ENCODE data around the gene LMBRD1. TPM values are rescaled to one million over a fixed set of nuclear protein-coding genes. Genes with fewer than 3 reads are reported as not detected.

Gene LMBRD1
- total and polyA plus RNA-seq, 2 of the 8 experiments (the other 6 are each of a cell fraction or from before 2014, with no cell fraction given): 9.1 to 16.8 TPM

DNA sequence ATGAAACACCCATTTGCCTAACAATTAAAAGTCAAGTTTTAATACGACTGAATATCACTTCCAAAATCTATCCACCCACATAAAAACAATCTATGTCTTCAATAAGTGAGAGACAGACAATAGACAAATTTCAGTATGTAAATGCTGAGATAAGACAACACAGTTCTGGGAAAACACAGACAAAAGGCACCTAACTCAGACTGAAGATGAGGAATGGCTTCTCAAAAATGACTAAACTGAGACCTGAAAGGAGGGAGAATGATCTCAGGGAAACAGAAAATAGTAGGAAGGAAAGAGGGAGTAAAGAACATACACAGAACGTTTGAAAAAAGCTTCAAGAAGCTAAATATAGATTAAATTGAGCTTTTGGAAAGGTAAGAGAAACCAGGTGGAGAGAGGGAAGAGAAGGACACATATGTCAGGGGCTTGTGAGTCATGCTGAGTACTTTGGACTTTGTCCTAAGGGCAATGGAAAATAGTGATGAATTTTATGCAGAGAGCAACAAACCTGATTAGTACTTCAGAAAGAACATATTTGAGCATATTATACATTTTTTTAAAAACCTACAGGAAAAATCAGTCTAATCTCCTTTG is 16.1 kb downstream of the LMBRD1 start:
- ChIA-PET POLR2A (ENCODE audit: partially characterized antibody) (no interaction called here), CTCF (ENCODE audit: partially characterized antibody) (interaction anchor here (1.2 to 1.4 kb wide), 2 partner anchors 9 to 12 kb away, joined by 3 to 4 read pairs; no protein-coding TSS in a partner anchor)
- H4K5ac ChIP-seq (ENCODE audit: insufficient read length, low read depth, low read length): no peak overlapping the region

More for the DNA sequence above, 16.1 kb downstream of the LMBRD1 start:
- H3K79me2 ChIP-seq (ENCODE audit: control insufficient read depth in 1 of 2, insufficient read depth in 2 of 2, low read length in 2 of 2): peaks cover 0 to 12% of the 10 kb centered on the region in 2 experiments; a peak in 2 of 4 replicates
- H3K9ac ChIP-seq (replicated peaks in 1 of 4; ENCODE audit: extremely low read depth in 1 of 4, low read depth in 3 of 4, low read length in 3 of 4): no peak overlapping the region
- H3K4me2 ChIP-seq (ENCODE audit: insufficient read depth in 1 of 2, low read depth in 2 of 2, low read length in 2 of 2): no peak overlapping the region
- H2AK5ac ChIP-seq (ENCODE audit: low read depth, low read length): no peak overlapping the region
- H3K56ac ChIP-seq (replicated peaks; ENCODE audit: insufficient read length, low read depth, low read length): no peak overlapping the region
- DNase-seq (ENCODE audit: low read depth in 1 of 2, low spot score in 2 of 2): no peak
- H3K4ac ChIP-seq (replicated peaks; ENCODE audit: insufficient read length, low read depth, low read length): no peak overlapping the region
- no peak overlapping the region for H2BK15ac ChIP-seq (ENCODE audit: low read length)
- H3K14ac ChIP-seq (ENCODE audit: insufficient read length): no peak overlapping the region
- no peak overlapping the region for H3K4me3 ChIP-seq (ENCODE audit: extremely low read depth in 1 of 4, insufficient read depth in 2 of 4, low read depth in 3 of 4, low read length in 4 of 4)
- H4K91ac ChIP-seq (replicated peaks; ENCODE audit: insufficient read length, low read length): no peak overlapping the region
- 77 to 100% methylated on average over 1 to 2 of the region's 2 CpGs for WGBS, 2 experiments (ENCODE audit: extremely low coverage in 1 of 2, insufficient coverage in 1 of 2, insufficient read length in 1 of 2, insufficient replicate concordance in 2 of 2, low coverage in 1 of 2, low lambda C conversion rate in 2 of 2, missing lambda C conversion rate in 1 of 2)
- no peak for TF ChIP-seq RXRA (IDR thresholded peaks at IDR 0.05; ENCODE audit: insufficient read depth, low read depth, low read length)
- no peak for TF ChIP-seq ASH2L (IDR thresholded peaks at IDR 0.05; ENCODE audit: low read length)
- TF ChIP-seq RFX5 (IDR thresholded peaks at IDR 0.05; ENCODE audit: borderline replicate concordance, low read depth, low read length): no peak
- TF ChIP-seq CBX8 (IDR thresholded peaks at IDR 0.05; ENCODE audit: borderline replicate concordance, low read depth, low read length): no peak
- TF ChIP-seq E2F6 (IDR thresholded peaks at IDR 0.05): no peak
- TF ChIP-seq TAF7 (optimal IDR thresholded peaks at IDR 0.05; ENCODE audit: borderline replicate concordance, low read depth, low read length): no peak
- TF ChIP-seq SIX5 (IDR thresholded peaks at IDR 0.05; ENCODE audit: low read depth, low read length): no peak
- TF ChIP-seq NRF1 (IDR thresholded peaks at IDR 0.05; ENCODE audit: low read depth, low read length): no peak
- TF ChIP-seq CBX5 (IDR thresholded peaks at IDR 0.05; ENCODE audit: low read depth, low read length): no peak
- TF ChIP-seq SIRT6 (IDR thresholded peaks at IDR 0.05; ENCODE audit: low read length): no peak
- no peak for TF ChIP-seq CREB1 (IDR thresholded peaks at IDR 0.05)
- TF ChIP-seq, protein P1, sequence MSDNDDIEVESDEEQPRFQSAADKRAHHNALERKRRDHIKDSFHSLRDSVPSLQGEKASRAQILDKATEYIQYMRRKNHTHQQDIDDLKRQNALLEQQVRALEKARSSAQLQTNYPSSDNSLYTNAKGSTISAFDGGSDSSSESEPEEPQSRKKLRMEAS (IDR thresholded peaks at IDR 0.05): no peak
- no peak for TF ChIP-seq KDM1A (IDR thresholded peaks at IDR 0.05; ENCODE audit: borderline replicate concordance, low read length)
- TF ChIP-seq BCL11A (IDR thresholded peaks at IDR 0.05; ENCODE audit: low read depth in 2 of 2, low read length in 2 of 2): no peak
- FAIRE-seq: no peak
- peaks cover 0 to 1% of the 10 kb centered on the region in 2 experiments for H4K20me1 ChIP-seq (replicated peaks in 1 of 2; ENCODE audit: control insufficient read depth in 1 of 2, insufficient read depth in 2 of 2, low read length in 2 of 2)
- H3K18ac ChIP-seq (ENCODE audit: extremely low read depth, low read length): no peak overlapping the region
- H2BK20ac ChIP-seq (ENCODE audit: low read length): no peak overlapping the region
- H2BK5ac ChIP-seq (ENCODE audit: low read depth, low read length): no peak overlapping the region
- no peaks in the 10 kb centered on the region for H3K4me1 ChIP-seq (replicated peaks in 1 of 4; ENCODE audit: control insufficient read depth in 3 of 4, insufficient read depth in 4 of 4, low read length in 3 of 4)
- no peak overlapping the region for H4K8ac ChIP-seq (ENCODE audit: extremely low read depth, insufficient read depth, low read length)
- H3K27ac ChIP-seq (ENCODE audit: low read depth, low read length): no peak overlapping the region
- no peak overlapping the region for H3K23ac ChIP-seq (ENCODE audit: insufficient read length)
- no peak overlapping the region for H2AFZ ChIP-seq (ENCODE audit: low read length)
- H3K23me2 ChIP-seq (ENCODE audit: low read depth, low read length): no peaks in the 10 kb centered on the region; the same call in 1 of the 2 replicates
- H3K27me3 ChIP-seq (replicated peaks in 1 of 4; ENCODE audit: control insufficient read depth in 3 of 4, extremely low read depth in 1 of 4, insufficient read depth in 3 of 4, low read length in 3 of 4): no peaks in the 10 kb centered on the region
- no peaks in the 10 kb centered on the region for H3K9me3 ChIP-seq (ENCODE audit: insufficient read depth in 2 of 2, low read depth in 1 of 2, low read length in 1 of 2)
- H3K36me3 ChIP-seq (ENCODE audit: control insufficient read depth in 2 of 4, insufficient read depth in 4 of 4, low read length in 3 of 4): peaks cover 0 to 3% (median 0%) of the 10 kb centered on the region in 4 experiments; a peak in 1 of 8 replicates
- H2BK12ac ChIP-seq (ENCODE audit: low read depth, low read length): no peak overlapping the region
- 0 out of 2 replicates have a peak, but pooled peaks cover 4% of the 10 kb centered on the region for H3K79me1 ChIP-seq (ENCODE audit: low read depth, low read length)
- no peak overlapping the region for H2BK120ac ChIP-seq (replicated peaks; ENCODE audit: low read depth, low read length)
